Small intestine (tissue), 7 donors: ENCODE results near the gene OGG1. TPM values are rescaled to one million over a fixed set of nuclear protein-coding genes. Genes with fewer than 3 reads are reported as not detected.

Experiments
- DNase-seq, 2 donors: peaks; one replicate each; pipeline versions ENCODE4 v3.0.0 to v3.0.0-alpha.2; 2013
- FAIRE-seq: peaks from 2 replicates; lab custom pipeline; 2012; peaks lifted over from hg19 to GRCh38; lab: Jason Lieb, UNC
- H3K27ac ChIP-seq, 3 donors: one replicate each; pipeline ENCODE4 v1.5.1; 2013; ENCODE audit warnings: low read length in 2 of 3, mild to moderate bottlenecking in 2 of 3, control low read depth in 1 of 3, inconsistent platforms in 1 of 3, low read depth in 1 of 3, moderate library complexity in 1 of 3
- H3K27me3 ChIP-seq, 3 donors: one replicate each; pipeline ENCODE4 v1.6.1; 2013; ENCODE audit warnings: low read length in 3 of 3, inconsistent platforms in 1 of 3; ENCODE audit not compliant: control insufficient read depth in 3 of 3, insufficient read depth in 3 of 3
- H3K36me3 ChIP-seq, 3 donors: one replicate each; pipeline ENCODE4 v1.6.1; 2013; ENCODE audit warnings: low read length in 3 of 3, inconsistent platforms in 1 of 3, low read depth in 1 of 3, mild to moderate bottlenecking in 1 of 3, moderate library complexity in 1 of 3; ENCODE audit not compliant: control insufficient read depth in 3 of 3, insufficient read depth in 2 of 3
- H3K4me1 ChIP-seq, 3 donors: one replicate each; pipeline ENCODE4 v1.6.1; 2013; ENCODE audit warnings: low read length in 2 of 3, inconsistent platforms in 1 of 3, low read depth in 1 of 3, mild to moderate bottlenecking in 1 of 3, moderate library complexity in 1 of 3; ENCODE audit not compliant: control insufficient read depth in 3 of 3, insufficient read depth in 2 of 3
- H3K4me3 ChIP-seq, 3 donors: one replicate each; pipeline ENCODE4 v1.5.1; 2013; ENCODE audit warnings: low read length in 3 of 3, control low read depth in 1 of 3, inconsistent platforms in 1 of 3, low read depth in 1 of 3, mild to moderate bottlenecking in 1 of 3, moderate library complexity in 1 of 3
- H3K9me3 ChIP-seq, 2 donors: one replicate each; pipeline ENCODE4 v1.6.1; 2013; ENCODE audit warnings: low read depth in 1 of 2, low read length in 1 of 2; ENCODE audit not compliant: control insufficient read depth in 2 of 2, insufficient read depth in 1 of 2
- WGBS, 3 donors: extraction: QIAGEN DNeasy Blood & Tissue Kit; methylation state at CpG; one replicate each; pipeline ENCODE4 v1.1.7; 2013; 5-methylcytosine and 5-hydroxymethylcytosine counted together
- polyA plus RNA-seq, 4 donors: library from polyadenylated mRNA; stranded (reverse) in 3 of 4; unstranded in 1 of 4; fragments of 200-250 nt in 3 of 4; fragments of 120-200 nt in 1 of 4; gene quantifications; one replicate each; pipeline versions ENCODE4 v1.2.1 to v1.2.3, GENCODE V29; 2013
- donor health status: healthy with polysubstance abuse.
- donor health status: control.
- donor health status: control.
- donor health status: Bipolar disorder and iron deficiency.
- donor health status: healthy.

OGG1 gene
- polyA plus RNA-seq, 4 donors = 25.4 to 111 (median 43.1) TPM

DNA sequence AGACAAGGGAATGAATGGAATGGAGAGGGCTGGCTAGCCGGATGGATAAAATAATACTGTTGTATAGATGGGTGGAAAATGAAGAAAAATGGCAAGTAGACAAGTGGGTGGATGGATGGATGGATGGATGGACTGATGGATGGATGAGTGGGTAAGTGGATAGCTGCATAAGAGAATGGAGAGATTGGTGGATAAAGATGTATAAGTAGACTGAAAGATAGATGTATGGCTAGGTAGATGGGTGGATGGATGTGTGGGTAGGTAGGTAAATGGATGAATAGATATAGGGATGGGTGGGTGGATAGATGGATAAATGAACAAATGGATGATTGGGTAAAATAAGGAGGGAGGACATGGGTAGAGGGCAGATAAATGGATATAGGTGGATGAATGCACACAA, 32.2 kb upstream of the OGG1 start:
- Histone ChIP-seq H3K36me3 (no peaks in the 10 kb centered on the region), H3K4me1 (peaks cover 0 to 8% (median 0%) of the 10 kb centered on the region in 3 donors), H3K27me3 (no peaks in the 10 kb centered on the region), H3K9me3 (no peaks in the 10 kb centered on the region), H3K27ac (no peak overlapping the region), H3K4me3 (no peak overlapping the region)
- DNase-seq (no peak), FAIRE-seq (no peak)
- WGBS, 3 donors = 85 to 94% (median 92%) methylated on average over 1 of the region's 1 CpG

DNA sequence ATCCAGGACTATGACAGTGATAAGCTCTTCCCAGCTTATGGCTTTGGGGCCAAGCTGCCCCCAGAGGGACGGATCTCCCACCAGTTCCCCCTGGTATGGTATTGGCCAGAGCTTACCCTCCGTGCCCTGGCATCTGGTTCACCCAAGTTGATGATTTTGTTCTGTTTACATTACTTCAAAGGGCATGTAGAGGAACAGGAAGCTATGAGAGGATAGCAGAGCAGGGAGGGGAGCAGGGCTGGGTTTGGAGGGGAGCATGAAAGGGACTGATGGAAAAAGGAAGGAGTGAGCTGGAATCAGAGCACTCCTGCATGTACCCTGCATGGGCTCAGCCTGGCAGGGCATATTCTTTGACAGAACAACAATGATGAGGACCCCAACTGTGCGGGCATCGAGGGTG, 31.6 kb upstream of the OGG1 start:
- Histone ChIP-seq H3K4me1 (peaks cover 0 to 8% (median 0%) of the 10 kb centered on the region in 3 donors), H3K4me3 (no peak overlapping the region), H3K36me3 (no peaks in the 10 kb centered on the region), H3K9me3 (no peaks in the 10 kb centered on the region), H3K27me3 (no peaks in the 10 kb centered on the region), H3K27ac (no peak overlapping the region)
- FAIRE-seq (no peak), DNase-seq (no peak)
- WGBS, 3 donors = 62 to 73% (median 63%) methylated on average over 4 of the region's 4 CpGs

DNA sequence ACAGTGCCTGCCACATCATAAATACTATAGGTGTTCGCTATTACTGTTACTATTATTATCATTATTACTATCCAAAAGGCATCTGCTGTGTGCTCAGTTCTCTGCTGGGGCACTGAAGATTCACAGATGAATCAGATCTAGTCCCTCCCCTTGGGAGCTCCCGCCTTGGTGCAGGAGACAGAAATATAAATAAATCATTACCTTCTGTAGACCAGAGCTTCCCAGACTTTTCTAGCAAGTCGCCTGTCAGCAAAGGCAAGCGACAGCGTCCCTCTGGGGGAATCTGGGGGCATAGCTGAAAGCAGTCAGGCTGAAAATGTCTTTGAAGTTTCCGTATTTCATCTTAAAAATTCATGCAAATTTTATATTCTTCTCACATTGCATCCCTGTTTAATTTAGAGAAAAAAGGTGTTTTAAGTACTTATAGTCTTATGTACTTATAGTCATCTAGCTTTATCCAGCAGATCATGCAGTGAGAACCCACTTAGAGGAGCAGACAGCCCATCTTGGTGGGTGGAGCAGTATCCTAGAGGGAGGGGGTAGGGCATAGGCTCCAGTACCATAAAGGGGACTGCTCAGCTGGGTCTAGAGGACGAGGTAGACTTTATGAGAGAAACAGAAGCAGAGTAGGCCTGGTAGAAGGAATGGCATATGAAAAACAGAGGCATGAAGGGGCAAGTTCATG, 28.6 kb upstream of the OGG1 start:
- FAIRE-seq (no peak), DNase-seq (no peak)
- Histone ChIP-seq H3K36me3 (no peaks in the 10 kb centered on the region), H3K27ac (no peak overlapping the region), H3K27me3 (no peaks in the 10 kb centered on the region), H3K4me3 (no peak overlapping the region), H3K9me3 (no peaks in the 10 kb centered on the region), H3K4me1 (peaks cover 0 to 1% (median 0%) of the 10 kb centered on the region in 3 donors)
- WGBS, 3 donors = 44 to 52% (median 51%) methylated on average over 7 of the region's 7 CpGs

DNA sequence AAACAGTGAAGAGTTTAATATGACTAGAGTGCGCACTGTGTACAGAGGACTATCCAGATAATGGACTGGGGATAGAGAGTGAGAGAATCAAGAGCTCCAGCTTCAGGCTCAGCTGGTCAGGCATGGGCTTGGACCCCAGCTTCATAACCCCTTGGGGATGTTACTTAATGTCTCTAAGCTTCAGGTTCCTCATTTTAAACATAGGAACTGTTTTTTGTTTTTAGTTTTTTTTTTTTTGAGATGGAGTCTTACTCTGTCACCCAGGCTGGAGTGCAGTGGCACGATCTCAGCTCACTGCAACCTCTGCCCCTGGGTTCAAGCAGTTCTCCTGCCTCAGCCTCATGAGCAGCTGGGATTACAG, 28.1 kb upstream of the OGG1 start:
- H3K27ac ChIP-seq = no peak overlapping the region
- H3K27me3 ChIP-seq = no peaks in the 10 kb centered on the region
- 57 to 71% (median 59%) methylated on average over 2 of the region's 2 CpGs for WGBS, 3 donors
- no peaks in the 10 kb centered on the region for H3K36me3 ChIP-seq
- H3K4me3 ChIP-seq = no peak overlapping the region
- DNase-seq (no peak), FAIRE-seq (no peak)
- H3K9me3 ChIP-seq = no peaks in the 10 kb centered on the region
- H3K4me1 ChIP-seq = no peaks in the 10 kb centered on the region

DNA sequence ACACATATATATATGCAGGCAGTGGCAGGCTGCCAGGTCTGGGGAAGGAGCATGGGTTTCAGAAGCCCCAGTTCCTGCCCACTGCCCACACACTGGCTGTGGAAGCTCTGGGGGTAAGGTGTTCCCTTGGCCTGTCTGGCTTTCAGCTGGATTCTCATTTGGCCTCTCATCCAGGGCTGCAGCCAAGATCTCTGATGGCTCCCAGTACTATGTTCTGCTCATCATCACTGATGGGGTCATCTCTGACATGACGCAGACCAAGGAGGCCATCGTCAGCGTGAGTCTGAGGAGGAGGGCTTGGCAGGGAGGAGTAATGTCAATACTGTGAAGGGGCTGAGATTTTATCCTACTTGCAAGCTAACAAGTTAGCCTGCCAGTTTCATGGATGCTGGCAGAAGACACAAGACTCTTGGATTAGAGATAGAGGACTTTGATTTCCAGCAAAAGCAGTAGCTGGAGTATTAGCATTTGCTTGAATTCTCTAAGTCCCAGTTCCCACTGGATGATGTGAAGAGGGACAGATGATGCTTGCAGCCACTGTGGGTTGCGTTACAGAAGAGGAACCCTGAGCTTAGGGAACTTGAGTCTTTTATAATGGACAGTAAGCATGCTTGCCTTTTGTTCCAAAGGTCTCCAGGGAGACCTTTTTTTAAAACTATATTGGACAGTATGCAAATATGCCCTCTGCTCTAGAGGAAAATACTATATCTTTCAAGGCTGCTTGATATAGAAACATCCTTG, 23.8 kb upstream of the OGG1 start:
- FAIRE-seq (no peak), DNase-seq (no peak)
- Histone ChIP-seq H3K27ac (no peak overlapping the region), H3K4me3 (no peak overlapping the region), H3K4me1 (no peaks in the 10 kb centered on the region), H3K36me3 (no peaks in the 10 kb centered on the region), H3K27me3 (no peaks in the 10 kb centered on the region), H3K9me3 (no peaks in the 10 kb centered on the region)
- WGBS, 3 donors = 82 to 95% (median 90%) methylated on average over 4 of the region's 4 CpGs

DNA sequence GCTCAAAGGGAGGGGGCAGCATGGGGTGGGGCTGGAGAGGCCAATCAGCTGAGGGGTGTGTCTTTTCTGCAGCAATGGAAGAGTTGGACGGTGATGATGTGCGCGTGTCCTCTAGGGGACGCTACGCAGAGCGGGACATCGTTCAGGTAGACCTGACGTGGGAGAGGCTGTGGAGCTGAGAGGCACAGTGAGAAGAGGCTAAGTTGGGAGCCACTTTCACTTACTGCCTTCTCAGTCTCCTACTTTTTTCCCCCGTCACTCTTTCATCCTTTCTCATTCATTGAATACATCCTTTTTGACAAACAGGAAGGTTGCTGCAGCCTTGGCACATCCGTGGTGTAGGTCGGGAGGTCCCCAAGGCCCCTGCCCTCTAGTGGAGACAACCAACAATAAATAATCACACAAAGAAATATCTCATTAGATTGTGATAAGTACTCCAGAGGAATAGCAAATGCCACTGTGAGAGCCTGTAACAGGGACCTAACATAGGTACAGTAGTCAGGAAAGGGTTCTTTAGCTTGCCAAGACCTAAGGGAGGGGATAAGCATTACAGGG, 22.6 kb upstream of the OGG1 start:
- Histone ChIP-seq H3K27me3 (no peaks in the 10 kb centered on the region), H3K36me3 (no peaks in the 10 kb centered on the region), H3K4me3 (no peak overlapping the region), H3K4me1 (no peaks in the 10 kb centered on the region), H3K27ac (no peak overlapping the region), H3K9me3 (no peaks in the 10 kb centered on the region)
- no peak for FAIRE-seq
- 5 to 20% (median 10%) methylated on average over 10 to 11 of the region's 11 CpGs for WGBS, 3 donors
- peak in 1 of 2 donors; percentile 35 for DNase-seq

DNA sequence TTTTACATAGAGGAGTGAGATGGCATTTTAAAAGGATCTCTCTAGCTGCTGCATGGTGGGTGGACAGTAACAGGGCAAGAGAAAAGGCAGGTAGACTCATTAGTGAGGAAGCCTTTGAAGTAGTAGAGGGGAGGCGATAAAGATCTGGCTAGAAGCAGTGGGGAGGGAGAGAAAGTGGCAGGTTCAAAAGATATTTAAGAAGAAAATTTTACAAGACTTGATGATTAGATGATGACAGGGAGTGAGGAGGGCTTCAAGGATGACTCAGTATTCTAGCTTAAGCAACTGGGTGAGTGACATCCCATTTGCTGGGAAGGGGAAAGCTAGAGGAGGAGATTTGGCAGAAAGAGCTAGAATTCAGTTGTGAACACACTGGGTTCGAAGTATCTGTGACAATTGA, 22.0 kb upstream of the OGG1 start:
- no peaks in the 10 kb centered on the region for H3K9me3 ChIP-seq
- H3K36me3 ChIP-seq = peaks cover 0 to 2% (median 0%) of the 10 kb centered on the region in 3 donors
- FAIRE-seq (no peak), DNase-seq (no peak)
- no peaks in the 10 kb centered on the region for H3K27me3 ChIP-seq
- H3K27ac ChIP-seq = no peak overlapping the region
- H3K4me3 ChIP-seq = no peak overlapping the region
- H3K4me1 ChIP-seq = peaks cover 0 to 5% (median 3%) of the 10 kb centered on the region in 3 donors
- WGBS, 3 donors = 81 to 88% (median 83%) methylated on average over 2 of the region's 2 CpGs

DNA sequence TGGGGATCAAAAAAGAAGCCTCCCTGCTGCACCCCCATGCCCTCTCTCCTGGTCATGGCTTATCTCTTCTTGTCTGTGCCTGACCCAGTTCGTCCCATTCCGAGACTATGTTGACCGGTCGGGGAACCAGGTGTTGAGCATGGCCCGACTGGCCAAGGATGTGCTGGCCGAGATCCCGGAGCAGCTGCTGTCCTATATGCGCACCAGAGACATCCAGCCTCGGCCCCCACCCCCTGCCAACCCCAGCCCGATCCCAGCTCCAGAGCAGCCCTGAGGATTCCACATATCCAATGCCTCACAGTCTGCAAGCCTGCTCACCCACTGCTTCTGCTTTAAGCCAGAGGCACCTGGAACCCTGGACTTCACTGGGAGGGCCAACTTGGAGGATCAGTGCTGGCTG, 20.3 kb upstream of the OGG1 start:
- 85 to 90% (median 87%) methylated on average over 10 of the region's 10 CpGs for WGBS, 3 donors
- H3K4me1 ChIP-seq = peaks cover 0 to 12% (median 3%) of the 10 kb centered on the region in 3 donors
- no peak for FAIRE-seq

More for the DNA sequence above, 20.3 kb upstream of the OGG1 start:
- H3K4me3 ChIP-seq = no peak overlapping the region
- H3K36me3 ChIP-seq = peaks cover 0 to 10% (median 0%) of the 10 kb centered on the region in 3 donors
- H3K27ac ChIP-seq = no peak overlapping the region
- no peaks in the 10 kb centered on the region for H3K27me3 ChIP-seq
- H3K9me3 ChIP-seq = no peaks in the 10 kb centered on the region
- DNase-seq = no peak
